ENCODE data around the gene ESR2. TPM values are rescaled to one million over a fixed set of nuclear protein-coding genes. Genes with fewer than 3 reads are reported as not detected.
A peak's percentile ranks its signal among the peaks of the same experiment; 100 is the strongest.
"Not testable (repeated sequence)": the region's sequence is repeated elsewhere in the genome, so short reads cannot be mapped to it uniquely, and the experiment has no call there.

Gene ESR2
- total RNA-seq, 1 donor from 2014 or later = 0.34 TPM

- no peak for DNase-seq
Measured at GRCh38 chr14:64220466-64220865, 73.7 kb downstream of the ESR2 start.

GRCh38 chr14:64220056-64220455, 74.1 kb downstream of the ESR2 start:
- no peak for DNase-seq

GRCh38 chr14:64218344-64219240, 75.6 kb downstream of the ESR2 start:
- DNase-seq = no peak

GRCh38 chr14:64217834-64218233, 76.3 kb downstream of the ESR2 start:
- DNase-seq = no peak

DNA sequence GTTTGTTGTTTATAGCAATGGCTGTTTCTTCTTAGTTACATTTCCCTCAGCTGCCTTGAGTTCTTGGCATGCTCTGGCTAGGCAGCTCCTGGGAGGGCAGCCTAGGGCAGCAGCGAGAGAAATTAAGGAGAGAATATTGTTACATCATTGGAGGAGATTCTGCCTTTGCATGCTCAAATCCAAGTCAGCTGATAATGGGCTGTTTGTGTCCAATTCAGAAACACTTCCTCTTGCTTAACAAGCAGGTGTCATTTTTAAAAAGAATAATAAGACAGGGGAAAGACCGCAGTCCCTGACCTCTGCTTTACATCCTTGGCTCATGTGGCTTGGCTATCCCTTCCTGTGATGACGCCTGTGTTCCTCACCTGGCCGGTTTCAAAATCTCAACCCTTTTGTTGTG, 76.9 kb downstream of the ESR2 start:
- DNase-seq = peak; percentile 21

GRCh38 chr14:64215978-64216377, 78.2 kb downstream of the ESR2 start:
- no peak for DNase-seq

DNA sequence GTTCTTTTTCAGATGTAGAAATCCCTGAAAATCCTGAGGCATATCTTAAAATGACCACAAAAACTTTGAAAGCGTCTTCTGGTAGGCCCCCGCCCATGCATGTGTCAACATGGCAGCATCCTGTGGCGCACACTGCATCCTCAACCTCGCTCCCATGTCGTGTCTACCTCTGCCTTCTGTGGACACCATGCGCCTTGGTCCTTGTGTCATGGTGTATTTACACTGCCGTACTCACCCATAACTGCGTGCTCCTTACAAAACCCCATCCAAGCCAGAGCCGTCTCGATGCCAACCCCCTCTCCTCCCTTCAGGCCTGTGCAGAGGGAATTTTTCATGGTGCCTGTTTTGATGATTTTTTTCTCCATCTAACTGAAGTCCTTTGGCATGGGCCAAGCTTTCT, 78.9 kb downstream of the ESR2 start:
- DNase-seq = no peak

- no peak for DNase-seq
Measured at GRCh38 chr14:64213853-64214570, 80.2 kb downstream of the ESR2 start.

GRCh38 chr14:64213086-64213485, 81.1 kb downstream of the ESR2 start:
- DNase-seq = no peak

GRCh38 chr14:64212666-64213065, 81.5 kb downstream of the ESR2 start:
- DNase-seq = peak; percentile 54

- DNase-seq = not testable (repeated sequence)
Measured at GRCh38 chr14:64210912-64211311, 83.3 kb downstream of the ESR2 start.

DNA sequence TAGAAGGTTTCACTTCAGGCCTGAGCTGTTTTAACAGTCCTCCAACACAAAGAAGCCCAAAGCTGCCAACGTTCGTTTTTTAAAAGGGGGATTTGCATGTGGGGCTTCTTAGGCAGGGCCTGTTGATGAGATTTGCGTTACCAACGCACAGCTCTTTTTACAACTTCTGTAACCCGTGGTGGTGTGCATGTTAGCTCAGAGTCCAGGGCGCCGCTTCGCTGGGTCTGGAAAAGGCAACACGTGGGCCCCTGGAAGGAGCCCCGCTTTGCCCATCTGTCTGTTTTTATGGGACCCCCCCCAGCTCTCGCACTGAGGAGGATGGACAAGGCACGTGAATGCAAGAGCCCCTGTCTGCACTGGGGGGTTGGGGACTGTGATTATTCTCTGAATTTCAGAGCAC, 84.0 kb downstream of the ESR2 start:
- DNase-seq = no peak

- no peak for DNase-seq
Measured at GRCh38 chr14:64209444-64210131, 84.6 kb downstream of the ESR2 start.

- DNase-seq = no peak
Measured at GRCh38 chr14:64208981-64209380, 85.2 kb downstream of the ESR2 start.

DNA sequence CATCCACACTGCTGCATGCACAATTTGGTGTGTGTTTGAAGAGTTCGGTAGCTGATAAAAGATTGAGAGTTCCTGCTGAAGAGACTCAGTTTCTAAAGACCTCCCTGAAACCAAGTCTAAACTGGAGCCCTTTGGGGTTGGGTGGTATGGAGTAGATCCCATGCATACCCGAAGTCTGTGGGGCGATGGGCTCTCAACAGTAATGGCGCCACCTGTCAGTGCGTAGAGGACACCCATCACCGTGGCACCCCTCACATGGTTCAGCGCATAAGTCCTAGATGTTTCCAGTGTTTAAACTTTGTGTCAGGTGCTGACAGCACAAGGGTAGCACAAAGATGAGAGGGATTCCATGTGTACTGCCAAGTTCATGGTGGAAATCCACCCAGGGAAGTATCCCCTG, 85.9 kb downstream of the ESR2 start:
- no peak for DNase-seq

- DNase-seq = no peak
Measured at GRCh38 chr14:64203366-64204006, 90.7 kb downstream of the ESR2 start.

GRCh38 chr14:64202716-64203115, 91.5 kb downstream of the ESR2 start:
- DNase-seq = no peak

- DNase-seq = no peak
Measured at GRCh38 chr14:64201921-64202545, 92.1 kb downstream of the ESR2 start.

GRCh38 chr14:64201296-64201695, 92.9 kb downstream of the ESR2 start:
- DNase-seq = no peak

DNA sequence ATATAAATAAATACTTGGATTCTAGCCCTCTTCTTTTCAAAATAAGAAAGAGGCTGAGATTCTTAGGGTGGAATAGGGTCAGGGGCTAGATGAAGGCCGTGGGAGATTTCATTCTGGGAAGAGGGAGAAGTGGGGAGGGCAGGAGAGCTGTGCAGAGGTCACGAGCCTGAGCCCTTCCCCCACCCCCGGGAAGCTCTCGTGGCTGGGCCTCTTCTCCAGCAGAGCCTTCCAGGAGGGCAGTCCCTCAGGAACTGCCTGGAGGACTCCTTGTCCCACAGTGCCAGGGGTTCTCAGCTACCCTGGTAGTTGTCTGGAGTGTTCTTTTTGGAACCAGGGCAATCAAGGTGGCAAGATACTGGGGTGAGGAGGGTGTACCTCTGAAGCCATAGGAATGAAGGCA, 94.0 kb downstream of the ESR2 start:
- DNase-seq = no peak

GRCh38 chr14:64198486-64198885, 95.7 kb downstream of the ESR2 start:
- DNase-seq = no peak

- DNase-seq = no peak
Measured at GRCh38 chr14:64197996-64198395, 96.2 kb downstream of the ESR2 start.

Measured in dermis blood vessel endothelial cell (primary cell).